GM18502 (cell line): ENCODE data around the gene MAD1L1.
A peak's percentile ranks its signal among the peaks of the same experiment; 100 is the strongest.
"Not testable (repeated sequence)": the region's sequence is repeated elsewhere in the genome, so short reads cannot be mapped to it uniquely, and the experiment has no call there.

Experiments used
- ATAC-seq: cut with Tn5 transposase; IDR thresholded peaks from one replicate; pipeline ENCODE4 v1.9.1; 2021; ENCODE audit warnings: mild to moderate bottlenecking; ENCODE audit not compliant: unreplicated experiment, poor library complexity

MAD1L1 gene

GRCh38 chr7:2232766-2233520, at the start of gene MAD1L1:
MAD1L1 (minus strand) TSS chr7:2232945; CDS start chr7:2230133, 2,812 bp downstream.
- ATAC-seq: peak; percentile 73

GRCh38 chr7:2282185-2282751, 49.5 kb upstream of the MAD1L1 start:
- ATAC-seq: no peak

GRCh38 chr7:2281541-2281940, 48.8 kb upstream of the MAD1L1 start:
- no peak for ATAC-seq

- no peak for ATAC-seq
Measured at GRCh38 chr7:2280424-2280823, 47.7 kb upstream of the MAD1L1 start.

- ATAC-seq: no peak
Measured at GRCh38 chr7:2279896-2280295, 47.2 kb upstream of the MAD1L1 start.

- ATAC-seq: no peak
Measured at GRCh38 chr7:2278026-2278425, 45.3 kb upstream of the MAD1L1 start.

GRCh38 chr7:2276107-2276506, 43.4 kb upstream of the MAD1L1 start:
- ATAC-seq: no peak

GRCh38 chr7:2275101-2275500, 42.4 kb upstream of the MAD1L1 start:
- ATAC-seq: no peak

- no peak for ATAC-seq
Measured at GRCh38 chr7:2274666-2275065, 41.9 kb upstream of the MAD1L1 start.

- no peak for ATAC-seq
Measured at GRCh38 chr7:2273866-2274265, 41.1 kb upstream of the MAD1L1 start.

- no peak for ATAC-seq
Measured at GRCh38 chr7:2272031-2272430, 39.3 kb upstream of the MAD1L1 start.

GRCh38 chr7:2271273-2272026, 38.7 kb upstream of the MAD1L1 start:
- ATAC-seq: no peak

GRCh38 chr7:2270495-2270894, 37.8 kb upstream of the MAD1L1 start:
- ATAC-seq: no peak

GRCh38 chr7:2269991-2270460, 37.3 kb upstream of the MAD1L1 start:
- no peak for ATAC-seq

GRCh38 chr7:2269089-2269990, 36.6 kb upstream of the MAD1L1 start:
- not testable (repeated sequence) for ATAC-seq

GRCh38 chr7:2266911-2267310, 34.2 kb upstream of the MAD1L1 start:
- ATAC-seq: no peak

- no peak for ATAC-seq
Measured at GRCh38 chr7:2264158-2264557, 31.4 kb upstream of the MAD1L1 start.

- ATAC-seq: no peak
Measured at GRCh38 chr7:2263176-2263575, 30.4 kb upstream of the MAD1L1 start.

GRCh38 chr7:2261611-2262010, 28.9 kb upstream of the MAD1L1 start:
- no peak for ATAC-seq

GRCh38 chr7:2260820-2261219, 28.1 kb upstream of the MAD1L1 start:
- ATAC-seq: no peak
